GM12878 (cell line): Measurements from ENCODE around the gene RIIAD1. TPM values are rescaled to one million over a fixed set of nuclear protein-coding genes. Genes with fewer than 3 reads are reported as not detected.

Experiments
- ATAC-seq: fragments of 200-7000 bp; cut with Tn5 transposase; 3 replicates; pipeline ENCODE4 v1.9.1; 2020; ENCODE audit warnings: mild to moderate bottlenecking, moderate library complexity
- BruUV-seq: library from RNA; stranded (reverse); fragments of 400-500 nt; replicated peaks from 2 replicates; lab custom pipeline; 2021; lab: Mats Ljungman, UMichigan
- CTCF ChIA-PET: fragments of 300-600 bp; sonication (Branson Sonifier 250); formaldehyde crosslinking; extraction: SDS; loops from one replicate; lab custom pipeline; 2021; ENCODE audit warnings: inconsistent platforms; lab: Yijun Ruan, JAX
- POLR2A ChIA-PET: fragments of 350-600 bp; formaldehyde crosslinking; extraction: SDS; loops from one replicate; lab custom pipeline; 2021; ENCODE audit warnings: inconsistent platforms; lab: Charles Lee
- RAD21 ChIA-PET: fragments of 300-600 bp; sonication (Branson Sonifier 250); formaldehyde crosslinking; loops from one replicate; lab custom pipeline; 2023; ENCODE audit warnings: antibody characterized with exemption; ENCODE audit not compliant: unreplicated experiment; lab: Charles Lee
- SMC1A ChIA-PET: fragments of 300-600 bp; sonication (Branson Sonifier 250); formaldehyde crosslinking; loops from one replicate; lab custom pipeline; 2023; ENCODE audit not compliant: unreplicated experiment, uncharacterized antibody; lab: Charles Lee
- DNase-seq: peaks from one replicate; pipeline ENCODE4 v3.0.0-alpha.2; 2011; ENCODE audit warnings: low read depth, low spot score
- FAIRE-seq: peaks from 3 replicates; lab custom pipeline; 2011; peaks lifted over from hg19 to GRCh38; lab: Jason Lieb, UNC
- H2AFZ ChIP-seq: 2 replicates; pipeline ENCODE4 v1.6.0; 2011; ENCODE audit warnings: low read depth, low read length, control low read depth; ENCODE audit not compliant: control insufficient read depth
- H3K27ac ChIP-seq: 2 replicates; pipeline ENCODE4 v1.5.1; 2011; ENCODE audit warnings: control low read depth; ENCODE audit not compliant: control insufficient read depth, insufficient read depth
- H3K27me3 ChIP-seq, 2 experiments: replicated peaks in 1 of 2; 2 replicates each; pipeline versions ENCODE4 v1.6.0 to v1.6.1; 2011; ENCODE audit warnings: low read length in 1 of 2; ENCODE audit not compliant: control insufficient read depth in 2 of 2, insufficient read depth in 2 of 2
- H3K36me3 ChIP-seq, 2 experiments: 2 replicates each; pipeline ENCODE4 v1.5.1; 2011; ENCODE audit warnings: low read length in 1 of 2; ENCODE audit not compliant: control insufficient read depth in 2 of 2, insufficient read depth in 2 of 2
- H3K4me1 ChIP-seq: 2 replicates; pipeline ENCODE4 v1.6.1; 2011; ENCODE audit warnings: mild to moderate bottlenecking, low read length, moderate library complexity, mixed read lengths; ENCODE audit not compliant: control insufficient read depth, insufficient read depth
- H3K4me2 ChIP-seq: 2 replicates; pipeline ENCODE4 v1.6.0; 2011; ENCODE audit warnings: control low read depth; ENCODE audit not compliant: control insufficient read depth, insufficient read depth
- H3K4me3 ChIP-seq: fragments of 200-600 bp; sonication (generic); 2 replicates; pipeline ENCODE4 v1.5.1; 2016
- H3K79me2 ChIP-seq: 2 replicates; pipeline ENCODE4 v1.6.0; 2011; ENCODE audit warnings: low read length; ENCODE audit not compliant: control insufficient read depth, insufficient read depth
- H3K9ac ChIP-seq: 2 replicates; pipeline ENCODE4 v1.8.0; 2011; ENCODE audit warnings: low read length, control low read depth, mixed read lengths; ENCODE audit not compliant: control insufficient read depth, insufficient read depth
- H3K9me3 ChIP-seq: replicated peaks from 3 replicates; pipeline ENCODE4 v1.5.1; 2011; ENCODE audit warnings: mild to moderate bottlenecking, low read length; ENCODE audit not compliant: control insufficient read depth, insufficient read depth
- H4K20me1 ChIP-seq: 2 replicates; pipeline ENCODE4 v1.6.0; 2011; ENCODE audit not compliant: control insufficient read depth, insufficient read depth
- CEBPB ChIP-seq, 2 experiments: fragments of 150-350 bp in 1 of 2; IDR thresholded peaks; 2 replicates each; pipeline ENCODE4 v1.6.1; 2012 to 2014; ENCODE audit warnings: low read depth in 2 of 2, low read length in 2 of 2, borderline replicate concordance in 1 of 2, inconsistent platforms in 1 of 2
- CREB1 ChIP-seq: IDR thresholded peaks from 2 replicates; pipeline ENCODE4 v1.6.1; 2012; ENCODE audit warnings: low read depth, mild to moderate bottlenecking, inconsistent platforms
- ETV6 ChIP-seq, 2 experiments: fragments of 450-650 bp in 1 of 2; IDR thresholded peaks in 1 of 2; conservative IDR thresholded peaks in 1 of 2; 2 replicates each; pipeline ENCODE4 v1.6.1; 2014; ENCODE audit warnings: antibody characterized with exemption in 1 of 2, borderline replicate concordance in 1 of 2, low read depth in 1 of 2, mild to moderate bottlenecking in 1 of 2, moderate library complexity in 1 of 2
- FOS ChIP-seq: IDR thresholded peaks from 3 replicates; pipeline ENCODE4 v1.6.1; 2011; ENCODE audit warnings: borderline replicate concordance; ENCODE audit not compliant: insufficient read length; ENCODE audit errors: extremely low read depth
- FOXK2 ChIP-seq: fragments of 450-650 bp; IDR thresholded peaks from 2 replicates; pipeline ENCODE4 v1.6.1; 2017; ENCODE audit warnings: mild to moderate bottlenecking, moderate library complexity
- KLF5 ChIP-seq: fragments of 450-650 bp; IDR thresholded peaks from 2 replicates; pipeline ENCODE4 v1.6.1; 2014; ENCODE audit warnings: mild to moderate bottlenecking; ENCODE audit not compliant: partially characterized antibody
- MEF2A ChIP-seq: IDR thresholded peaks from 2 replicates; pipeline ENCODE4 v1.6.1; 2011; ENCODE audit warnings: low read depth, mild to moderate bottlenecking, low read length, moderate library complexity; ENCODE audit not compliant: insufficient read depth
- SPI1 ChIP-seq: IDR thresholded peaks from 2 replicates; pipeline ENCODE4 v1.6.1; 2011; ENCODE audit warnings: low read depth, mild to moderate bottlenecking, low read length, moderate library complexity, borderline replicate concordance; ENCODE audit not compliant: insufficient read depth
- SREBF1 ChIP-seq: IDR thresholded peaks from 2 replicates; pipeline ENCODE4 v1.6.1; 2012; ENCODE audit warnings: mild to moderate bottlenecking, low read length
- SREBF2 ChIP-seq: IDR thresholded peaks from 2 replicates; pipeline ENCODE4 v1.6.1; 2012; ENCODE audit warnings: mild to moderate bottlenecking, low read length
- TCF12 ChIP-seq: IDR thresholded peaks from 2 replicates; pipeline ENCODE4 v1.6.1; 2011; ENCODE audit warnings: low read depth, mild to moderate bottlenecking, low read length
- TCF7 ChIP-seq: IDR thresholded peaks from 2 replicates; pipeline ENCODE4 v1.6.1; 2014; ENCODE audit warnings: antibody characterized with exemption, borderline replicate concordance
- ZNF24 ChIP-seq: fragments of 450-650 bp; IDR thresholded peaks from 2 replicates; pipeline ENCODE4 v1.6.1; 2017; ENCODE audit warnings: antibody characterized with exemption, mild to moderate bottlenecking
- ZNF274 ChIP-seq: IDR thresholded peaks from one replicate; pipeline ENCODE4 v1.8.0; 2011; ENCODE audit not compliant: insufficient read length, insufficient read depth
- WGBS: methylation state at CpG from one replicate; pipeline ENCODE4 v1.1.6; 2016; ENCODE audit warnings: low lambda C conversion rate; ENCODE audit not compliant: insufficient replicate concordance, insufficient coverage; ENCODE audit errors: missing lambda C conversion rate; 5-methylcytosine and 5-hydroxymethylcytosine counted together
- in situ Hi-C: fragments of 300-500 bp; cut with MboI; formaldehyde crosslinking; loops from 9 replicates; pipeline ENCODE4 v1.14.3; 2018; ENCODE audit warnings: mixed read lengths
- intact Hi-C: fragments of 100-400 bp; cut with micrococcal nuclease; formaldehyde crosslinking; loops from one replicate; pipeline ENCODE4 v1.14.2; 2022; ENCODE audit not compliant: unreplicated experiment
- polyA plus RNA-seq, 11 experiments: library from polyadenylated mRNA; depleted of rRNA in 4 of 11; unstranded in 6 of 11; stranded (reverse) in 5 of 11; fragments of >200 nt; fragmentation: Nextera tagmentation in 4 of 11; fragmentation: Illumina TruSeq in 1 of 11; extraction: Ambion mirVana in 4 of 11; extraction: Trizol in 1 of 11; gene quantifications; 1 replicate in 1 of 11; 2 replicates in 10 of 11; pipeline versions ENCODE4 v1.2.1 to v1.2.3, GENCODE V29; 2011 to 2016; ENCODE audit warnings: inconsistent platforms in 2 of 11, missing spikeins in 2 of 11, low read depth in 1 of 11
- total RNA-seq, 4 experiments: library from RNA; depleted of rRNA in 3 of 4; stranded (reverse); fragments of >200 nt in 3 of 4; fragmentation: Illumina TruSeq in 1 of 4; extraction: Trizol in 1 of 4; gene quantifications; 2 replicates each; pipeline versions ENCODE4 v1.2.1 to v1.2.3, GENCODE V29; 2013 to 2021
- TF ChIP-seq, protein P1 (sequence below): IDR thresholded peaks from 2 replicates; pipeline ENCODE4 v1.6.1; 2012; ENCODE audit warnings: improper control_type of control experiment, low read depth, low read length; ENCODE audit not compliant: insufficient replicate concordance
- TF ChIP-seq, protein P2 (sequence below): fragments of 450-650 bp; formaldehyde crosslinking; IDR thresholded peaks from 2 replicates; pipeline ENCODE4 v1.4.0; 2022; ENCODE audit warnings: mild to moderate bottlenecking, moderate library complexity

The RIIAD1 gene
- total and polyA plus RNA-seq, 10 of the 15 experiments (the other 5 are each of a cell fraction or from before 2014, with no cell fraction given): not detected

DNA sequence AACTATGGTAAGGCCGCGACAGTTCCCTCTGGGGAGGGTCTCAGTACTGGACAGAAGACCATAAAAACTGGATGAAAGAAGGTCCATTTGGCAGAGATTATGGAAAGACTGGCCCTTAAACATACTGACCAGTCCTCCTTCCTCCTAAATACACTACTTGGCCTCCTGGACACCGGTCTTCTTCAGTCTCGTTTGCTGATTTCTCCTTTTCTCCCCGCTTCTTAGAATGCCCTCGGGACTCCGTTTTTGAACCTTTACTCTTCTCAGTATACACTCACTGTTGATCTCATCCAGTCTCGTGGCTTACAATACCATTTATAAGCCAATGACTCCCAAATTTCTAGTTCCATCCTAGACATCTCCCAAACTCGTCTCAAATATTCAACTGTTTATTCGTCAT lies 42.7 kb downstream of the RIIAD1 start:
- H3K4me3 ChIP-seq: peak overlapping the region; percentile 82
- no peaks in the 10 kb centered on the region for H4K20me1 ChIP-seq
- H3K9me3 ChIP-seq: no peaks in the 10 kb centered on the region
- DNase-seq (no peak), FAIRE-seq (no peak), ATAC-seq (no peak; the same call in 2 of the 3 replicates)
- H3K4me1 ChIP-seq: no peaks in the 10 kb centered on the region
- POLR2A ChIA-PET: interaction anchor here (1.1 to 1.2 kb wide), 2 partner anchors 23 to 67 kb away, joined by 3 to 4 read pairs; no protein-coding TSS in a partner anchor
- H3K36me3 ChIP-seq: peaks cover 3 to 14% of the 10 kb centered on the region in 2 experiments; a peak in 3 of 4 replicates
- WGBS: 24% methylated on average over 10 of the region's 10 CpGs
- peak overlapping the region; percentile 84 for H3K27ac ChIP-seq
- H3K27me3 ChIP-seq: no peaks in the 10 kb centered on the region
- H3K9ac ChIP-seq: peak overlapping the region; percentile 92
- no TSS peak for BruUV-seq
- CTCF ChIA-PET: interaction anchor here (1.0 to 2.1 kb wide), 8 partner anchors 9 to 238 kb away, joined by 3 to 10 read pairs (median 4); partner anchors contain the start of gene TDRKH
- SMC1A ChIA-PET: interaction anchor here (1.0 to 1.7 kb wide), 5 partner anchors 13 to 80 kb away, joined by 3 to 4 read pairs (median 3); no protein-coding TSS in a partner anchor
- RAD21 ChIA-PET: interaction anchor here (0.9 to 1.7 kb wide), 7 partner anchors 25 to 320 kb away, joined by 3 to 4 read pairs (median 4); no protein-coding TSS in a partner anchor
- peaks cover 12% of the 10 kb centered on the region for H3K79me2 ChIP-seq
- in situ Hi-C loops: no loop called here
- peak overlapping the region; percentile 95 for H3K4me2 ChIP-seq
- intact Hi-C loops: no loop called here
- peak overlapping the region; percentile 99 for H2AFZ ChIP-seq
- no peak for TF ChIP-seq SREBF2
- no peak for TF ChIP-seq ZNF24
- no peak for TF ChIP-seq CEBPB (IDR thresholded peaks at IDR 0.05; ENCODE audit: borderline replicate concordance in 1 of 2, low read depth in 2 of 2, low read length in 2 of 2)
- TF ChIP-seq CREB1: no peak
- no peak for TF ChIP-seq MEF2A
- no peak for TF ChIP-seq SREBF1
- TF ChIP-seq ETV6 (conservative IDR thresholded peaks at IDR 0.05 in 1 of 2, IDR thresholded peaks at IDR 0.05 in 1 of 2; ENCODE audit: borderline replicate concordance in 1 of 2, low read depth in 1 of 2): no peak
- TF ChIP-seq, protein P1, sequence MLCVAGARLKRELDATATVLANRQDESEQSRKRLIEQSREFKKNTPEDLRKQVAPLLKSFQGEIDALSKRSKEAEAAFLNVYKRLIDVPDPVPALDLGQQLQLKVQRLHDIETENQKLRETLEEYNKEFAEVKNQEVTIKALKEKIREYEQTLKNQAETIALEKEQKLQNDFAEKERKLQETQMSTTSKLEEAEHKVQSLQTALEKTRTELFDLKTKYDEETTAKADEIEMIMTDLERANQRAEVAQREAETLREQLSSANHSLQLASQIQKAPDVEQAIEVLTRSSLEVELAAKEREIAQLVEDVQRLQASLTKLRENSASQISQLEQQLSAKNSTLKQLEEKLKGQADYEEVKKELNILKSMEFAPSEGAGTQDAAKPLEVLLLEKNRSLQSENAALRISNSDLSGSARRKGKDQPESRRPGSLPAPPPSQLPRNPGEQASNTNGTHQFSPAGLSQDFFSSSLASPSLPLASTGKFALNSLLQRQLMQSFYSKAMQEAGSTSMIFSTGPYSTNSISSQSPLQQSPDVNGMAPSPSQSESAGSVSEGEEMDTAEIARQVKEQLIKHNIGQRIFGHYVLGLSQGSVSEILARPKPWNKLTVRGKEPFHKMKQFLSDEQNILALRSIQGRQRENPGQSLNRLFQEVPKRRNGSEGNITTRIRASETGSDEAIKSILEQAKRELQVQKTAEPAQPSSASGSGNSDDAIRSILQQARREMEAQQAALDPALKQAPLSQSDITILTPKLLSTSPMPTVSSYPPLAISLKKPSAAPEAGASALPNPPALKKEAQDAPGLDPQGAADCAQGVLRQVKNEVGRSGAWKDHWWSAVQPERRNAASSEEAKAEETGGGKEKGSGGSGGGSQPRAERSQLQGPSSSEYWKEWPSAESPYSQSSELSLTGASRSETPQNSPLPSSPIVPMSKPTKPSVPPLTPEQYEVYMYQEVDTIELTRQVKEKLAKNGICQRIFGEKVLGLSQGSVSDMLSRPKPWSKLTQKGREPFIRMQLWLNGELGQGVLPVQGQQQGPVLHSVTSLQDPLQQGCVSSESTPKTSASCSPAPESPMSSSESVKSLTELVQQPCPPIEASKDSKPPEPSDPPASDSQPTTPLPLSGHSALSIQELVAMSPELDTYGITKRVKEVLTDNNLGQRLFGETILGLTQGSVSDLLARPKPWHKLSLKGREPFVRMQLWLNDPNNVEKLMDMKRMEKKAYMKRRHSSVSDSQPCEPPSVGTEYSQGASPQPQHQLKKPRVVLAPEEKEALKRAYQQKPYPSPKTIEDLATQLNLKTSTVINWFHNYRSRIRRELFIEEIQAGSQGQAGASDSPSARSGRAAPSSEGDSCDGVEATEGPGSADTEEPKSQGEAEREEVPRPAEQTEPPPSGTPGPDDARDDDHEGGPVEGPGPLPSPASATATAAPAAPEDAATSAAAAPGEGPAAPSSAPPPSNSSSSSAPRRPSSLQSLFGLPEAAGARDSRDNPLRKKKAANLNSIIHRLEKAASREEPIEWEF: no peak
- TF ChIP-seq SPI1: no peak
- TF ChIP-seq FOS: no peak
- TF ChIP-seq ZNF274: no peak
- TF ChIP-seq TCF12: no peak
- TF ChIP-seq KLF5: no peak
- TF ChIP-seq, protein P2, sequence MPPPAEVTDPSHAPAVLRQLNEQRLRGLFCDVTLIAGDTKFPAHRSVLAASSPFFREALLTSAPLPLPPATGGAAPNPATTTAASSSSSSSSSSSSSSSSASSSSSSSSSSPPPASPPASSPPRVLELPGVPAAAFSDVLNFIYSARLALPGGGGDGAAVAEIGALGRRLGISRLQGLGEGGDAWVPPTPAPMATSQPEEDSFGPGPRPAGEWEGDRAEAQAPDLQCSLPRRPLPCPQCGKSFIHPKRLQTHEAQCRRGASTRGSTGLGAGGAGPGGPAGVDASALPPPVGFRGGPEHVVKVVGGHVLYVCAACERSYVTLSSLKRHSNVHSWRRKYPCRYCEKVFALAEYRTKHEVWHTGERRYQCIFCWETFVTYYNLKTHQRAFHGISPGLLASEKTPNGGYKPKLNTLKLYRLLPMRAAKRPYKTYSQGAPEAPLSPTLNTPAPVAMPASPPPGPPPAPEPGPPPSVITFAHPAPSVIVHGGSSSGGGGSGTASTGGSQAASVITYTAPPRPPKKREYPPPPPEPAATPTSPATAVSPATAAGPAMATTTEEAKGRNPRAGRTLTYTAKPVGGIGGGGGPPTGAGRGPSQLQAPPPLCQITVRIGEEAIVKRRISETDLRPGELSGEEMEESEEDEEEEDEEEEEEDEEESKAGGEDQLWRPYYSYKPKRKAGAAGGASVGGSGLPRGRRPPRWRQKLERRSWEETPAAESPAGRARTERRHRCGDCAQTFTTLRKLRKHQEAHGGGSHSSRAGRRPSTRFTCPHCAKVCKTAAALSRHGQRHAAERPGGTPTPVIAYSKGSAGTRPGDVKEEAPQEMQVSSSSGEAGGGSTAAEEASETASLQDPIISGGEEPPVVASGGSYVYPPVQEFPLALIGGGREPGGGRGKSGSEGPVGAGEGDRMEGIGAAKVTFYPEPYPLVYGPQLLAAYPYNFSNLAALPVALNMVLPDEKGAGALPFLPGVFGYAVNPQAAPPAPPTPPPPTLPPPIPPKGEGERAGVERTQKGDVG (CRISPR knock-in tag): no peak
- TF ChIP-seq FOXK2: no peak
- TF ChIP-seq TCF7: no peak
